H1 (cell line): ENCODE measurements around the gene LCE3B. TPM values are rescaled to one million over a fixed set of nuclear protein-coding genes. Genes with fewer than 3 reads are reported as not detected.

Source experiments
- CTCF ChIA-PET: fragments of 300-600 bp; sonication (Branson Sonifier 250); formaldehyde crosslinking; loops from one replicate; lab custom pipeline; 2021; ENCODE audit not compliant: partially characterized antibody; lab: Charles Lee
- POLR2A ChIA-PET: fragments of 300-600 bp; sonication (Branson Sonifier 250); formaldehyde crosslinking; loops from one replicate; lab custom pipeline; 2021; ENCODE audit warnings: inconsistent platforms; ENCODE audit not compliant: partially characterized antibody; lab: Charles Lee
- DNase-seq, 2 experiments: peaks; one replicate each; pipeline versions ENCODE4 v3.0.0 to v3.0.0-alpha.2; 2010 to 2022; ENCODE audit warnings: low spot score in 2 of 2, low read depth in 1 of 2, mixed read lengths in 1 of 2
- FAIRE-seq: peaks from 2 replicates; lab custom pipeline; 2011; peaks lifted over from hg19 to GRCh38; lab: Jason Lieb, UNC
- H2AFZ ChIP-seq: 2 replicates; pipeline ENCODE4 v1.8.1; 2012; ENCODE audit warnings: low read length, inconsistent platforms
- H2AK5ac ChIP-seq: 2 replicates; pipeline ENCODE4 v1.6.1; 2013; ENCODE audit warnings: low read depth, low read length
- H2BK120ac ChIP-seq: replicated peaks from 2 replicates; pipeline ENCODE3; 2013; ENCODE audit warnings: low read depth, low read length, inconsistent platforms
- H2BK12ac ChIP-seq: 2 replicates; pipeline ENCODE4 v1.6.1; 2013; ENCODE audit warnings: low read depth, low read length
- H2BK15ac ChIP-seq: 2 replicates; pipeline ENCODE4 v1.6.1; 2013; ENCODE audit warnings: low read length
- H2BK20ac ChIP-seq: 2 replicates; pipeline ENCODE4 v1.6.1; 2013; ENCODE audit warnings: low read length
- H2BK5ac ChIP-seq: 2 replicates; pipeline ENCODE4 v1.6.1; 2013; ENCODE audit warnings: low read depth, low read length
- H3K14ac ChIP-seq: 2 replicates; pipeline ENCODE4 v1.6.1; 2013; ENCODE audit warnings: inconsistent platforms; ENCODE audit not compliant: insufficient read length
- H3K18ac ChIP-seq: 2 replicates; pipeline ENCODE4 v1.6.1; 2013; ENCODE audit warnings: low read length; ENCODE audit errors: extremely low read depth
- H3K23ac ChIP-seq: 2 replicates; pipeline ENCODE4 v1.6.1; 2013; ENCODE audit warnings: inconsistent platforms; ENCODE audit not compliant: insufficient read length
- H3K23me2 ChIP-seq: 2 replicates; pipeline ENCODE4 v1.6.1; 2013; ENCODE audit warnings: low read depth, low read length
- H3K27ac ChIP-seq: 2 replicates; pipeline ENCODE4 v1.6.1; 2011; ENCODE audit warnings: low read depth, low read length, inconsistent platforms
- H3K27me3 ChIP-seq, 4 experiments: replicated peaks in 1 of 4; 1 replicate in 1 of 4; 2 replicates in 3 of 4; pipeline versions ENCODE4 v1.6.1 to v1.8.1; 2011 to 2013; ENCODE audit warnings: low read length in 3 of 4, mild to moderate bottlenecking in 3 of 4, inconsistent platforms in 2 of 4, mixed read lengths in 2 of 4, moderate library complexity in 1 of 4; ENCODE audit not compliant: control insufficient read depth in 3 of 4, insufficient read depth in 3 of 4; ENCODE audit errors: extremely low read depth in 1 of 4
- H3K36me3 ChIP-seq, 4 experiments: 2 replicates each; pipeline versions ENCODE4 v1.6.1 to v1.8.1; 2011 to 2013; ENCODE audit warnings: mild to moderate bottlenecking in 4 of 4, low read length in 3 of 4, moderate library complexity in 2 of 4, control low read depth in 1 of 4, inconsistent platforms in 1 of 4; ENCODE audit not compliant: insufficient read depth in 4 of 4, control insufficient read depth in 2 of 4
- H3K4ac ChIP-seq: replicated peaks from 2 replicates; pipeline ENCODE3; 2013; ENCODE audit warnings: low read length, low read depth, mixed read lengths, inconsistent platforms; ENCODE audit not compliant: insufficient read length
- H3K4me1 ChIP-seq, 4 experiments: replicated peaks in 1 of 4; 1 replicate in 1 of 4; 2 replicates in 3 of 4; pipeline versions ENCODE4 v1.6.1 to v1.8.1; 2011 to 2013; ENCODE audit warnings: low read length in 3 of 4, inconsistent platforms in 2 of 4, mixed read lengths in 1 of 4; ENCODE audit not compliant: insufficient read depth in 4 of 4, control insufficient read depth in 3 of 4
- H3K4me2 ChIP-seq, 2 experiments: 2 replicates each; pipeline versions ENCODE4 v1.6.1 to v1.8.1; 2011 to 2013; ENCODE audit warnings: low read depth in 2 of 2, low read length in 2 of 2, control low read depth in 1 of 2, inconsistent platforms in 1 of 2, mild to moderate bottlenecking in 1 of 2; ENCODE audit not compliant: insufficient read depth in 1 of 2
- H3K4me3 ChIP-seq, 4 experiments: fragments of 200-600, 300-600 bp in 1 of 4; sonication (generic), shearing (Covaris generic), sonication (Bioruptor Twin) in 1 of 4; 2 replicates each; pipeline versions ENCODE4 v1.5.1 to v1.8.1; 2011 to 2016; ENCODE audit warnings: low read length in 4 of 4, low read depth in 3 of 4, control low read depth in 2 of 4, inconsistent platforms in 2 of 4, mild to moderate bottlenecking in 2 of 4, mixed read lengths in 1 of 4, moderate library complexity in 1 of 4; ENCODE audit not compliant: insufficient read depth in 2 of 4; ENCODE audit errors: extremely low read depth in 1 of 4
- H3K56ac ChIP-seq: replicated peaks from 2 replicates; pipeline ENCODE3; 2013; ENCODE audit warnings: low read depth, mild to moderate bottlenecking, mixed read lengths, low read length, inconsistent platforms; ENCODE audit not compliant: insufficient read length
- H3K79me1 ChIP-seq: 2 replicates; pipeline ENCODE4 v1.6.1; 2013; ENCODE audit warnings: low read depth, low read length, control low read depth
- H3K79me2 ChIP-seq, 2 experiments: 2 replicates each; pipeline versions ENCODE4 v1.6.1 to v1.8.1; 2012 to 2013; ENCODE audit warnings: low read length in 2 of 2, mild to moderate bottlenecking in 2 of 2, inconsistent platforms in 1 of 2; ENCODE audit not compliant: insufficient read depth in 2 of 2, control insufficient read depth in 1 of 2
- H3K9ac ChIP-seq, 4 experiments: replicated peaks in 1 of 4; 1 replicate in 1 of 4; 2 replicates in 3 of 4; pipeline versions ENCODE4 v1.6.1 to v1.8.1; 2011 to 2013; ENCODE audit warnings: low read depth in 3 of 4, low read length in 3 of 4, control low read depth in 2 of 4, mild to moderate bottlenecking in 2 of 4, moderate library complexity in 2 of 4, inconsistent platforms in 1 of 4; ENCODE audit errors: extremely low read depth in 1 of 4
- H3K9me3 ChIP-seq, 2 experiments: 2 replicates each; pipeline versions ENCODE4 v1.6.1 to v1.8.1; 2012 to 2013; ENCODE audit warnings: mild to moderate bottlenecking in 2 of 2, moderate library complexity in 2 of 2, control low read depth in 1 of 2, inconsistent platforms in 1 of 2, low read depth in 1 of 2, low read length in 1 of 2, mixed read lengths in 1 of 2; ENCODE audit not compliant: insufficient read depth in 2 of 2
- H4K20me1 ChIP-seq, 2 experiments: replicated peaks in 1 of 2; 2 replicates each; pipeline versions ENCODE3 to v1.8.1; 2011 to 2013; ENCODE audit warnings: inconsistent platforms in 2 of 2, low read length in 2 of 2, mild to moderate bottlenecking in 1 of 2; ENCODE audit not compliant: insufficient read depth in 2 of 2, control insufficient read depth in 1 of 2
- H4K5ac ChIP-seq: 2 replicates; pipeline ENCODE4 v1.6.1; 2013; ENCODE audit warnings: low read length, low read depth, mixed read lengths, inconsistent platforms; ENCODE audit not compliant: insufficient read length
- H4K8ac ChIP-seq: 2 replicates; pipeline ENCODE4 v1.8.0; 2013; ENCODE audit warnings: mild to moderate bottlenecking, moderate library complexity, low read length, inconsistent platforms; ENCODE audit not compliant: insufficient read depth; ENCODE audit errors: extremely low read depth
- H4K91ac ChIP-seq: replicated peaks from 2 replicates; pipeline ENCODE3; 2013; ENCODE audit warnings: low read length, mixed read lengths, inconsistent platforms; ENCODE audit not compliant: insufficient read length
- ASH2L ChIP-seq: fragments of 200-600, 300-600 bp; sonication (generic); IDR thresholded peaks from one replicate; pipeline ENCODE4 v1.7.1; 2017; ENCODE audit warnings: low read length
- ATF2 ChIP-seq: IDR thresholded peaks from 2 replicates; pipeline ENCODE4 v1.6.1; 2012; ENCODE audit warnings: low read length, inconsistent platforms
- BACH1 ChIP-seq: IDR thresholded peaks from 2 replicates; pipeline ENCODE4 v1.6.1; 2012; ENCODE audit warnings: low read length, improper control_type of control experiment
- BRCA1 ChIP-seq: IDR thresholded peaks from 2 replicates; pipeline ENCODE4 v1.6.1; 2012; ENCODE audit warnings: low read depth, low read length, improper control_type of control experiment
- CTCF ChIP-seq, 3 experiments: IDR thresholded peaks; 1 replicate in 2 of 3; 2 replicates in 1 of 3; pipeline versions ENCODE4 v1.5.1 to v1.6.1; 2011; ENCODE audit warnings: low read length in 3 of 3, mild to moderate bottlenecking in 3 of 3, inconsistent platforms in 2 of 3, low read depth in 1 of 3, moderate library complexity in 1 of 3; ENCODE audit not compliant: insufficient read depth in 1 of 3; ENCODE audit errors: control extremely low read depth in 1 of 3
- GABPA ChIP-seq: IDR thresholded peaks from 2 replicates; pipeline ENCODE4 v1.6.1; 2011; ENCODE audit warnings: mild to moderate bottlenecking, low read length, moderate library complexity, borderline replicate concordance; ENCODE audit not compliant: insufficient read depth
- PHF8 ChIP-seq: fragments of 200-600 bp; sonication (generic); conservative IDR thresholded peaks from 2 replicates; pipeline ENCODE4 v1.7.1; 2012; ENCODE audit warnings: low read depth, mild to moderate bottlenecking, inconsistent platforms, low read length, moderate library complexity
- RNF2 ChIP-seq: fragments of 200-900, 300-1000 bp; sonication (generic); IDR thresholded peaks from 2 replicates; pipeline ENCODE4 v1.7.1; 2016; ENCODE audit warnings: borderline replicate concordance, low read depth, mild to moderate bottlenecking, antibody characterized with exemption, low read length; ENCODE audit not compliant: poor library complexity, severe bottlenecking; ENCODE audit errors: missing control alignments
- SIX5 ChIP-seq: IDR thresholded peaks from 2 replicates; pipeline ENCODE4 v1.6.1; 2011; ENCODE audit warnings: mild to moderate bottlenecking, low read depth, low read length
- WGBS, 2 experiments: shearing (Covaris generic) in 1 of 2; methylation state at CpG; one replicate each; pipeline versions ENCODE4 v1.1.6 to v1.1.7; 2013 to 2015; ENCODE audit warnings: low lambda C conversion rate in 2 of 2, mixed read lengths in 2 of 2, inconsistent platforms in 1 of 2, low coverage in 1 of 2, missing lambda C conversion rate in 1 of 2; ENCODE audit not compliant: insufficient replicate concordance in 2 of 2, insufficient coverage in 1 of 2, insufficient read length in 1 of 2; ENCODE audit errors: extremely low coverage in 1 of 2, missing lambda C conversion rate in 1 of 2; 5-methylcytosine and 5-hydroxymethylcytosine counted together
- polyA plus RNA-seq, 7 experiments: library from polyadenylated mRNA; depleted of rRNA in 3 of 7; stranded (reverse) in 5 of 7; unstranded in 2 of 7; fragments of >200 nt in 5 of 7; fragments of 200-250 nt in 2 of 7; gene quantifications; 1 replicate in 5 of 7; 2 replicates in 1 of 7; 4 replicates in 1 of 7; pipeline versions ENCODE4 v1.2.1 to v1.2.3, GENCODE V29; 2011 to 2013; ENCODE audit warnings: missing spikeins in 2 of 7, mixed read lengths in 2 of 7
- total RNA-seq: library from RNA; stranded (reverse); fragmentation: NEBNext Ultra II Directional; extraction: Animal tissue kit (Norgen Biotek cat#: 25700); gene quantifications from 2 replicates; pipeline ENCODE4 v1.2.1, GENCODE V29; 2021

LCE3B gene
- total and polyA plus RNA-seq, 2 of the 8 experiments (the other 6 are each of a cell fraction or from before 2014, with no cell fraction given): not detected

DNA sequence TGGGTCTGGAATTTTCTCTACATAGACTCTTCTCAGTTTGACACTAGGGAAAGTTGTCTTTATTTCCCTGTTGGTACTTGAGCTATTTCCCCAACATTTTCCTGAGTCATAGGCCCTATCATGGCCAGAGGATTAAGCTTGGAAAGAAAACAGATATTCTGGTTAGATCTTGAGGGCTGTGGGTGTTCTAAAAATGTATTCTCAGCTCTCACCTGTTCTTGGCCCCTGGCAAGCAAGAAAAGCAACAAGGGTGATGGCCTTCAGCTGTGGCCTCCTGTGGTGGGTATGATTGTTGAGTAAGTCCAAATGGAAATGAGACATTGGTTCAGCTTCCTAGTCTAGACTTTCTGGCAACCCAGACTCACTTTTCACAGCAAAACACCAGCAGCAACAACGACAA, 26.7 kb downstream of the LCE3B start:
- Histone ChIP-seq H4K20me1 (no peaks in the 10 kb centered on the region), H4K8ac (no peak overlapping the region), H3K18ac (no peak overlapping the region), H3K27me3 (no peaks in the 10 kb centered on the region), H4K5ac (no peak overlapping the region), H3K23me2 (no peaks in the 10 kb centered on the region), H3K9ac (no peak overlapping the region), H3K27ac (no peak overlapping the region), H2BK5ac (no peak overlapping the region), H3K4me2 (no peak overlapping the region), H2AFZ (no peak overlapping the region), H3K4ac (no peak overlapping the region), H2BK12ac (no peak overlapping the region), H3K14ac (no peak overlapping the region), H3K36me3 (no peaks in the 10 kb centered on the region), H2BK20ac (no peak overlapping the region), H3K23ac (no peak overlapping the region), H2BK120ac (no peak overlapping the region), H3K79me2 (no peaks in the 10 kb centered on the region), H3K4me3 (no peak overlapping the region), H2BK15ac (no peak overlapping the region), H3K9me3 (peaks cover 62 to 84% of the 10 kb centered on the region in 2 experiments), H3K79me1 (no peaks in the 10 kb centered on the region), H4K91ac (no peak overlapping the region), H2AK5ac (no peak overlapping the region), H3K4me1 (no peaks in the 10 kb centered on the region), H3K56ac (no peak overlapping the region)
- CTCF ChIA-PET: interaction anchor here (0.7 to 1.5 kb wide), 2 partner anchors 10 to 15 kb away, joined by 3 to 5 read pairs; no protein-coding TSS in a partner anchor
- no peak for FAIRE-seq
- 74% methylated on average over 1 of the region's 1 CpG; no CpG with 5 or more reads in 1 of the 2 experiments for WGBS, 2 experiments
- no peak for DNase-seq
- POLR2A ChIA-PET: no interaction called here
- no peak for TF ChIP-seq ATF2
- no peak for TF ChIP-seq PHF8
- TF ChIP-seq CTCF (IDR thresholded peaks at IDR 0.05; ENCODE audit: control extremely low read depth in 1 of 3, insufficient read depth in 1 of 3, low read depth in 1 of 3, low read length in 3 of 3): no peak
- no peak for TF ChIP-seq RNF2
- no peak for TF ChIP-seq ASH2L
- no peak for TF ChIP-seq GABPA
- no peak for TF ChIP-seq SIX5
- no peak for TF ChIP-seq BACH1
- no peak for TF ChIP-seq BRCA1
